GM18861 (cell line): Measurements from ENCODE around the gene GATA3.

Source experiments
- ATAC-seq: cut with Tn5 transposase; IDR thresholded peaks from one replicate; pipeline ENCODE4 v1.9.1; 2021; ENCODE audit not compliant: unreplicated experiment

GATA3 gene

DNA sequence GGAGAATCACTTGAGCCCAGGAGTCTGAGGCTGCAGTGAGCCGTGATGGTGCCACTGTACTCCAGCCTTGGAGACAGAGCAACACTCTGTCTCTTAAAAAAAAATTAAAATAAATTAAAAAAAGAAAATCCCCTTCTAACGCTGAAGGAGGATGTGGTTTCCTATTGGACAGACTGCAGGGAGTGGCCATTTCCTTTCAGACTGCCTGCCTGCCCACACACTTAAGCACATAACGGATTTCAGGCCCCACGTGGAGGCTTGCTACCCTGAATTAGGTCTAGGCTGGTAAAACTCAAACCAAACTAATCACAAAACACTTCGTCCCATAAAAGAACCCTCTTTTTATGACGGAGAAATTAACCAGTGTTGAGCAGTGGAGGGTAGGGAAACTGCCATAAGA, 34.0 kb downstream of the GATA3 start:
- ATAC-seq = peak; percentile 79

DNA sequence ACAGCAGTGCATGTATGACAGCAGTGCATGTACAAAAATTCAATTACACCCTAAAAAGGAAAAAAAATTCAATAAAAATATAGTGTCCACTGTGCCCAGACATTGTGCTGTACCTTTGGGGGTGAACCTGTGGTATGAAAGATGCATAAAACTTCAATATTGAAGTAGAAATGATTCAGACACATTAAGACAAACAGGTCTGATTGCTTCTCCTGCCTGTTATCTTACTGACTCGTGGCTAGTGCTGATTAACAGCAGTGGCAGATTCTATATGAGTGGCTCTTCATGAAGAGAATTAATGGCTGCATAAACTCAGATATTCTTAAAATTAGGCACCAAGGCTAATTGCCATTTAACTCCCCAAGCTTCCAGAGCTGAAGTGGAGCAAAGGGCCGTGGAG, 37.9 kb downstream of the GATA3 start:
- no peak for ATAC-seq

DNA sequence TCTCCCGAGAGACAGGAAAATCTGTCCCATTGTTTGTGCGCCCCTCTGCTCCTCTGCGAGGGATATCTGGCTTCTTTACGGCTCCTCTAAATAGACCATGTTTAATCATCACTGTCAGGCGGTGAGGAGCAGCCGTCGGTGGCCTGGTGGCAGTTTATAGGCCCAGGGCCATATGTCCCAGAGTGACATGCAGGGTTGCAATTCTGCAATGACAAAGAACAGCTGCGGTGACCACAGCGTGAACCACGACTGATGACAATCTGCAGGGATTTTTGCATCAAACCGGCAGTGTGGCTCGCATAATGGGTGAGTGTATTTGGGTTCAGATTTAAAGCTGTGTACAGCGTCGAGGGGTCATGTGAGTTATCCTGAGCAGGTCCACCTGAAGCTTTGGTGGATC, 41.5 kb downstream of the GATA3 start:
- ATAC-seq = no peak

DNA sequence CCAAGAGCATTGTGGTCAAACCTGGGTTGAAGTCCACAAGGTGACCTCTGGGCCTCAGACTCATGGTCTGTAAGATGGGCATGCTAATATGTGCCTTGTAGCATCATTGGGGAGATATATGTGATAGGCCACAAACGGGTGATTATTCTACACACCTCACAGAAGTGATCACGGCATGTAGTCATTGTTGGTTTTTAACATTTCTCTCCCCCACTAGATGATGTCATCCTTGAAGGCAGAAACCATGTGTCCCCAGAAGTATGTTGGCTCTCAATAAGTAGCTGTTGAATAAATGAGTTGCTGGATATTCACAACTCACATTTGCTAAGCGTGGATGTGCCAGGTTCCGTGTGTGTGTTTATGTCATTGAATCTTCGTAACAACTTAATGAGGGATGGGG, 42.4 kb downstream of the GATA3 start:
- no peak for ATAC-seq

DNA sequence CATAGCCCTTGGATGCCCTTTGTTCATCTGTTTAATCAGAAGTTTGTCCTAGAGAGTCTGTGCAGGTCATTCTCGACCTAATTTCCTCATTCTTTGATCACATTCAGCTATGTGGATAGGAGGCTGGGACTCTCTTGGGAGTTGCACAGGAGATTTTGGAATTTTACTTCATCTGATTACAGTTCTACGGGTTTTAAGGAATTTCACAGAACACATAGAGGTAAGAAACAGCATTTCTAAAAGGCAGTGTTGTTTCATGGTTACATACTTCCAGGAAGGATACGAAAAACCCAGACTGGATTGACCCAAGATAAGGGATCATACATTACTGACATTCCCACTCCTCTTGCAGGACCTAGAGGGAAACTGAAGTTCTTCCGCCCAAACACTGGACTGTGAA, 45.9 kb downstream of the GATA3 start:
- no peak for ATAC-seq

DNA sequence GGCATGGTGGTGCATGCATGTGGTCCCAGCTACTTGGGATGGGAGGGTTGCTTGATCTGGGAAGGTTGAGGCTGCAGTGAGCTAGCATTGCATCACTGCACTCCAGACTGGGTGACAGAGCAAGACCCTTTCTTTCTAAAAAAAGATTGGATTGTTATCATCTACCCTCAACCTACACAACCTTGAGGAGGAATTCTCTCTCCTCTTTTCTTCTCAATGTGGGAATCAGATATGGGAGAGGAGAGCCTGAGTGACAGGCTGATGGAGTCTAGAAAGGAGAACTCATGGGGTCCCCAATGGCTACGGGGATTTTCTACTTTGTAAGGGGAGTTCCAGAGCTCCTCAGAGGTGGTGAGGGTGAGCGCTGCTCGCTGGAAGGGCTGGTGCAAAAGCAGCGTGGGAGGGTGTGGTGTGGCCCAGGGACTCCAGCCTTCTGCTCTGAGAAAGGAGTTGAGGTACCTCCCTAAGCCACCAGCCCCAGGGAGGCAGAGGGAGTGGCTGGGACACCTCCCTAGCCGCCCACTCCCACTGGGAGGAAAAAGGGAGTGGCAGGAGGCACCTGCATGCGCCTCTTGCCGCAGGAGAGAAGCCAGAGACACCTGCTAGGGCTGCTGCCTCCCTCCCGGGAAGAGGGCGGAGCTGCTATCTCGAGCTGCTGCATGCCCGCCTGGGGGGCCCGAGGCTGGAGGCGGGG, 48.4 kb downstream of the GATA3 start:
- ATAC-seq = peak; percentile 58

DNA sequence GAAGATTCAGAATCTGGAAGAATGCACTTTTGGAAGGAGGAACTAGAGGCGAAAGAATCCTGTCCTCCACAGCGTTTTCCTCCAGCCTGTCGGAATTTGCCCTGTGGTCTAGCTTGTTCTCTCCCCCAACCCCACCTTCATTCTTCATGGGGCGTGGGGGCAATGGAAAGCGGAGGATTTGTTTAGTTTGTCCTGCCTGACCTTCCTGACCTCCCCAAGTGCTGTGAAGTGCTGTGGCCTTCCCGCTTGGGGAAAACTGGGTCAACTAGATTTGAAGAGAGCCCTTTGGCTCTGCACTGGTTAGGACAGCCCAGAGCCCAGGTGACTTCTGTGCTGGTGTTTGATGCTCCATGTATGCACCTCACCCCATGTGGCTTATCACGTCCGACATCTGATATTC, 49.1 kb downstream of the GATA3 start:
- no peak for ATAC-seq

DNA sequence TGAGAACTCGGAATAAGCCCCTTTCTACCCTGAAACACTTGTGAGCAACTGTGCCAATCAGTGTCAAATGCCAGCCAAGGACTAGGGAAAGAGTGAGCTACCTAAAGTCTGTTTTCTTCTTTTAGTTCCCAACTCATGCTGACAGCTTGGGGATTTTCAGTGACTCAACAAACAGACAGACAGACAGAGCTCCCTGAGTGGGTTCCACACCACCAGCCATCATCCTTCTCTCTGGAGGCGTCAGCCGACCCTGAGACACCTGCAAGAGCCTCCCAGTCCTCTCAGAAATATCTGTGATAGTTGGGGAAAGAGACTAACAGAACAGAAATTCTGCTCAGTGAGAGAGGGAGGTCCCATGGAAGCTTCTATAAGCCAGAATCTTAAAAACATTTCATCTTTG, 49.5 kb downstream of the GATA3 start:
- ATAC-seq = no peak

DNA sequence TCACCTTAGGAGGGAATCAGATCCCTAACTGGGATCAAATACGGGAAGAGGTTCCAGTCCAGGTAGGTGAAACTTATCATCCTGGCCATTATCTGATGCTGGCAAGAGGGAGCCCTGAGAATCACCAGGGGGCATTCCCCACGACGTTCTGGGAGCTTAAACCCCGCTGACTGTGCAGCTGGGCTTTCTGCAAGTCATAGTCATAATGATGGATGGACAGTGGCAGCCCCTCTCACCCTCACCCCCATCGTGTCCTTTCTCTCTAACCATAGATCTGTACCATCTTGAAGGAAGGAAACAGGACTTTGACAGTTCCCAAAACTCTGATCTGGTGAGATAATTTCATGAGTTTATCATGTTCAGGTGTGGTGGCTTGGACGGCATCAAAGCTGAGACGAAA, 50.2 kb downstream of the GATA3 start:
- ATAC-seq = no peak

DNA sequence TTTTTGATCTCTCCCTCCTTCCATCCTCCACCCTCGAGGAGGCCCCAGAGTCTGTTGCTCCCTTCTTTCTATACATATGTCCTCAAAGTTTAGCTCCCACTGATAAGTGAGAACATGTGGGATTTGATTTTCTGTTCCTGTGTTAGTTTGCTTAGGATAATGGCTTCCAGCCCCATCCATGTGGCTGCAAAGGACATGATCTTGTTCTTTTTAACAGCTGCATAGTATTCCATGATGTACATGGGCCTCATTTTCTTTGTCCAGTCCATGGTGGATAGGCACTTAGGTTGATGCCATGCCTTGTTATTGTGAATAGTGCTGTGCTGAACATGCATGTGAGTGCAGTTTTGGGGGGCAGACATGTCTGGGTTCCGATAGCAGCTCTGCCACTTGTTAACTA, 51.4 kb downstream of the GATA3 start:
- ATAC-seq = no peak

DNA sequence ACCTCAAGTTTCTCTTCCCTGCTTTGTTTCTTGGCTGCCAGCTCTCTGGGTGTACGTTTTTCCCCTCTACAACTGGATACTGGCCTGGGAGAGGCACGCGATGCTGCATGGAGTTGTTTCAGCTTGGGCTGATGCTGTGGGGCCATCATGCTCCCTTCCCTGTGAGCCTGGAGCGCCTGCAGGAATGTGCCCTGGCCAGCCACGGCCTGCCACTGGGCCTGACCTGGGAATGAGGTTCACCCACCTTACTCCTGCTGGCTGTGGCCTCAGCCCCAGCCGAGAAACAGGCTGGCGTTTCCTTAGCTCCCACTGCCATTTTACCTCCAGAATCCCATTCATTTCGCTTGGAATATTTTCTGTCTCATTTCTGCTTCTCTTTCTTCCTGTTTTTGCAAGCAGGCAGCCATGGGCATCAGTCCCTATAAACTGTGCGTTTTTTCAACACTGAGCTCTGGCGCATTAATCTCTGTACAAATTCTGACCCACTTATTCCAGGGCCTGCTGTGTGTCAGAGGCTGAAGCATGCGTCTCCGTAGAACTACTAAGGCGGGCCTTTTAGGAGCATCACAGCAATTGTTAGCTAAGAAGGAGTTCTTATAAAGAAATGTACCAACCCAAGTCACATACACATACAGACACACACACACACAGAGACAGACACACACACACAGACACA, 57.9 kb downstream of the GATA3 start:
- no peak for ATAC-seq

DNA sequence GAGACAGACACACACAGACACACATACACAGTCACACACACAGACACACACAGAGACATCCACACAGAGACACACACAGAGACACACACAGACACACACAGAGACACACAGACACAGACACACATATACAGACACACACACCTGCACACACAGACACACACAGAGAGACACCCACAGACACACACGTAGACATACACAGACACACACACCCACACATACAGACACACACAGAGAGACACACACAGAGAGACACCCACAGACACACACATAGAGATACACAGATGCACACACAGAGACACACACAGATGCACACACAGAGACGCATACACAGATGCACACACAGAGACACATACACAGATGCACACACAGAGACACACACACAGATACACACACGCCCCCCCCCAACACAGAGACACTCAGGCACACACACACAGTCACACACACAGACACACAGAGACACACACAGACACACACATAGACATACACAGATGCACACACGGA, 58.5 kb downstream of the GATA3 start:
- no peak for ATAC-seq

DNA sequence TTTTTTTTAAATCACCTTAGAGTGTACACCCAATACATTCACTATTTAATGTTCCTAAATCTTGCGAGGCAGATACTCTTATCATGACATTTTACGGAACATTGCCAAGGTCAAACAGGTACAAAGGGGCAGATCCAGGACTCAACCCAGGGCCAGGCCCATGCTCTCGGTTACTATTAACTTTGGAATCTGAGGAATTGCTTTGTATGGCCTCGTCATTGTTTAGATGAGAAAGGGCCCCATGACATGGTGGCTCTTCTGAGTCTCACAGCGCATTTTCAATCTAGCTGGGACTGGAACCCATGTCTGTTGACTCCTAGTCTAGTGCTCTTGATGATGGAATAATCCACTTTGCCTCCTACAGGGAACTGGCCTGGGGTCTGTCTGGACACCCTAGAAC, 59.1 kb downstream of the GATA3 start:
- ATAC-seq = no peak

DNA sequence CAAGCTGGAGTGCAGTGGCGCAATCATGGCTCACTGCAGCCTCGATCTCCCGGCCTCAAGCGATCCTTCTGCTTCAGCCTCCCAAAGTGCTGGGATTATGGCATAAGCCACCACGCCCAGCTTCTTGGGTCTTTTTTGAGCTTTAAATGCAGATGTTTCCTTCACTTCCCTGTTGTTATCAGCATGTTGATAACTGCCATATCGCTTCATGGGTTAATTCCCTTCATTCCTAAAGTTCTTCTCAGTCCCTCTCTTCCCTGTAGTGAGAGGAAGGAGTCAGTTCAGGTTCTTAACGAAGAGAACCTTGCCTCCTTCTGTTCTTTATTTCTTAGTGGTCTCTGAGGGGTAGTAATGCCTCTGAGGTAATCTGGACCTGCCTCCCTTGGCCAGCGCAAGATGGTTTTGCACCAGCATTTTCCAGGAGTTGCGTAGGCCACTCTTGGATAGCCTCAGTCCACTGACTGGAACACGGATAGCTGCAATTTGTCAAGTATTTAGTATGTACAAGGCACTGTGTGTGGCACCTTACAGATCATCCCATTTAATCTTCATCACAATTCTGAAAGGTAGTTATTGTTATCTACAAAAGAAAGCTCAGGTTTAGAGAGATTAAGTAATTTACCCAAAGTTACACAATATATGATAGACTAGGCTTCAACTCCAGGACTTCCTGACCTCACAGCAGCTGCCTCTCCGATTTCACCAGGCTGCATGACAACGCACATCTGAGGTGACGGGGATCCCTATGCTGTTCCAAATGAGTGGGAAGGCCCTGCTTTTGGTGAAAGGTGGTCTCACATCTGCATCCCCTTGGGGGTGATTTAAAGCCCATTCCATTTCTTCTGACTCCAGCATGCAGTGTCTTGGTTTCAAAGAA, 60.5 kb downstream of the GATA3 start:
- ATAC-seq = no peak

DNA sequence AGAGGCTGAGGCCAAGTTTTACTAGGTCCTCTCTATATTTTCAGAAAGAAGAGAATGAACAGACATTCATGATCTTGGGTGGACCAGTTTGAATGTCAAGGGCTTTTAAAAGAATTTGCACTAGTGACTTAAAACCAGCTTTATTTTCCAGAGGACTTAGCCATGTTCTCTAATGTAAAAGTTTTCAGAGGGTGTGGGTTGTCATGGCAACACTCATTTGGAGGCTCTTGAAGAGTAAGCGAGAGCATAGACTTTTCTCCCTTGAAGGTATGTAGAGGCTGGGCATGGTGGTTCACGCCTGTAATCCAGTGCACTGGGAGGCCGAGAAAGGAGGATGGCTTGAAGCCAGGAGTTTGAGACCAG, 61.1 kb downstream of the GATA3 start:
- no peak for ATAC-seq

DNA sequence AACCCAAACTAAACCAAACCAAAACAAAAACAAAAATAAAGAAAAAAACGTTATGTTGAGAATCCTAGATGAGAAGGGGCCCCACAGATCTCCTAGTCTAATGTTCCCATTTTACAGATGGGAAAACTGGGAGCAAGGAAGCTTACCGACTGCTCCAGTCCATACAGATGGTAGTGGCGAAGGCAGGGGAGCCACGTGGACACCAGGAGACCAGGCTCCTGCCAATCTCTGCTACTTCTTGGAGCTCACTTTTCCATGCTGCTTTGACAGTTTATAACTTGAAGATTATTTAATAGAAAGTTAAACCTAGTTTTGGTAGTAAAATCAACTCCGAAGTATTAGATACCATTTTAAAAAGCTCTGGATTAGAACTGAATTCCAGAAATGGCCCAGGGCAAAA, 62.0 kb downstream of the GATA3 start:
- no peak for ATAC-seq

DNA sequence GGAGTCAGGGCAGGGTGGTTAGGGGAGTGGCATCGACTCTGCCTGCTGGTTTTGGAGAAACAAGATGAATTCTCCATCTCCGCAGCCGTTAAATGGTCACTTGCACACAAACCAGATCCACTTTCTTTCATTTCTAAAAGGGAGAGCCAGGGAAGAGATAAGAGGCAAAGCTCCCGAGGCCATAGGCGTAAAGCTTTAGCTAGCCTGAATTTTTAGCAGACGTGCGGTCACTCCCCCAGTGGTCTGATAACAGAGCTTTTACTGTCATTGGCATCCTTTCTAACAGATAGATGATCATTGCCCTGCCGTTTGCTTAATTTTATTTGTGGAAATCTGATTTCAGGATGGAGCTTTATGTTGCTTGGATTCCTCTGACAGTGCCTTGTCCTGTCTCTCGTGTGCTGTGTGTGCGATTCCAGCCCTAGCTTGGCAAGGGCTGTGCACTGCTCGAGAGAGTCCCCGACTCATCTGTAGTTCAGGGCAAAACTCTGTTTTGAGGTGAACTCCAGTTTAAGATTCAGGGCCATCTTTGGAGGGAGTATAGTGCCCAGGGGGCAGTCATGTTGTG, 62.5 kb downstream of the GATA3 start:
- ATAC-seq = no peak

DNA sequence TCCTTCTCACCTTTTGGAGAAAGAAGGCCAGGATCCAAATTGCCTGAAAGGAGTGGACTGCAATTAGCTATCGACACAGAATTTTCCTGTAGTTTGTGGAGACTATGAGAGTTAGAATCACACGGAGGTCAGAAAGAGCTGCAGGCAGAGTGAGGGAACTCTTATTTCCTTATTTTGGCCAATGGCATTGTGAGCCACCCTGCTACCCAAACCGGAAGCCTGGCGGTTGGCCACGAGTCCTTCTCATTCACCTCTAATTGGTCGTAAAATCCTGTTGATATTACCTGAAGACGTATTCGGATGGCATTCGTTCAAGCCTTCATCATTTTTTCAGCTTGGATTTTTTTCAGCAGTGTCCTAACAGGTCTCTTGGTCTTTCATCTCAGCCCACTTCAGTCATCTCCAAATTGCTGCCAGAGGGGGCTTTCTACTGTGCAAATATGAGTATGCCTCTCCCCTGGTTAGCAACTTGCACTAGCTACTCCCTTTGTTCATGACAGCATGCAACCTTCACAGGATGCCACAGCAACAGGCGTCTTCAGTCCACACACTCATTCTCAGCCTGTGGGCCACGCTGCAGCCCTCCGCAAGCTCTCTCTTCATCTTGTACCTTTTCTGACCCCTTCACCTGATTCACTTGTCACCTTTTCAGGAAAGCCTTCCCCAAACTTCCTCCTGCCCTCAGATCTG, 66.9 kb downstream of the GATA3 start:
- ATAC-seq = no peak

DNA sequence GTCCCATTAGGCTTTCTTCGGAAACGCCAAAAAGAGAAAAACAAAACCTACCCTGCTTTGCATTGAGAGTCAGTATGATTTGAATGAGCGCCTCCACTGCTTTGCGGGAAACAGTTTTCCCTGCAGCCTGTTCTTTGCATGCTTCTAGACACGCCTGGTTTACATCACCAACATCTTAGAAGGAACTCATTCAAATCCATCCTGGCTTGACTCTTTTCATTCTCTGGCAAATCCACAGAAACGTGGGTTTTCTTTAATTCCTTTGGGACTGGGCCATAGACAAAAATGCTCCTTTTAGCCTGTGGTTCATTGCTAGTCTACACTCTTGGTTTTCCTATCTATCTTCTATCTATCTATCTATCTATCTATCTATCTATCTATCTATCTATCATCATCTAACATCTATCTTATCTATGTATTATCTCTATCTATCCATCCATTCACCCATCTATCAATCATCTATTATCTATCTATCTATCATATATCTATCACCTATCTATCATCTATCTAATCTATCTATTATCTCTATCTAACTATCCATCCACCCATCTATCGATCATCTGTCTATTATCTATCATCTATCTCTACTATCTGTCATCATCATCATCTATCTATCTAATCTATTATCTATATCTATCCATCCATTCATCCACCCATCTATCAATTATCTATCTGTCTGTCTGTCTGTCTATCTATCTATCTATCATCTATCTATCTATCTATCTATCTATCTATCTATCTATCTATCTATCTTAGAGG, 68.3 kb downstream of the GATA3 start:
- no peak for ATAC-seq

DNA sequence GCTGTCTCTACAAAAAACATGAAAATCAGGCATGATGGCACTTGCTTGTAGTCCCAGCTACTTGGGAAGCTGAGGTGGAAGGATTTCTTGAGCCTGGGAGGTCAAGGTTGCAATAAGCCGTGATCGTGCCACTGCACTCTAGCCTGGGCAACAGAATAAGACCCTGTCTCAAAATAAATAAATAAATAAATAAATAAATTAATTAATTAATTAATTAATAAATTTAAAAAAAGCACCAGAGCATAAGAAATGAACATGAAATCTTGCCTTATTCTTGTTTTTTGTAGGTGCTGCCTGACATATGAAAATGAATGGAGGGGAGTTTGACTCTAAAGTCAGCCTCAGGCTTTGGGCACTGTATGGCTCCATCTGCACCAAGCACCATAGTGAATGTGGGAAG, 69.9 kb downstream of the GATA3 start:
- ATAC-seq = no peak
